ENCODE results near the gene RAB25.

RAB25 gene

GRCh38 chr1:156081180-156081916 lies 20.4 kb downstream of the RAB25 start:
- peak; percentile 58 for DNase-seq

- peak; percentile 82 for DNase-seq
These were observed 21.0 kb downstream of the RAB25 start for GRCh38 chr1:156081917-156082308.

DNA sequence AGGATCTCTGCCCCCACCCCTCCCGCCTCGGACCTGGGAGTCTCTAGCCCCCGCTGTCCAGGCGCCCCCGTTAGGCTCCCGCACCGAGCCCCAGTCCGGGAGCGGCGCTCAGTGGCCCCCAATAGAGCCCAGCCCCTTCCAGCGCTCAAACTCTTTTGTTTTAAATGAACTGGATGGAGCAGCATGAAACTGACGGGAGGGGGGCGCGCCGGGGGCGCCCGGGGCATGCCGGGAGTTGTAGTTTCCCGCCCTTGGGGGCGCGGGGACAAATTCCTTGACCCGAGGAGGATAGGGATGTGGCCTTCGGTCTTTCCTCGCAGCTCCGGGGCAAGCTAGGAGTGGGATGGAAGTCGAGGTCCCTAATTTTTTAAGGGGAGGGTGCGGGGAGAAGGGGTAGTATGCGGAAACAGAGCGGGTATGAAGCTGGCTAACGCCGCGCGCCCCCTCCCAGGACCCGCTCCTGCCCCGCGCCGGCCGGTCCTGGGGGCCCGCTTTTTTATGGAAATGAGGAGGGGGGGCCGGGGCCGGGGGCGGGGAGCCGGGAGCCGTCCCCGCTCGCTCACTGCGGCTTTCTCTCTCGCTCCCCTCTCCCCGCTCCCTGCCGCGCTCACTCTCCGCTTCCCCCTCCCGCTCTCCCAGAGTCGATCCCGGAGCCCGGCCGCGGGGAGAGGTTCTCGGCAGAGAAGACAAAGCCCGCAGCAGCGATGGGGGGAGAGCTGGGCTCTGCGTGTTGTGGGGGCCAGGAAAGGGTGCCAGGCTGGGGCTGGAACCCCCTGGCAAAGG lies 21.5 kb downstream of the RAB25 start, which contains the start of gene MEX3A:
MEX3A (minus strand) TSS at position 157 of the 783 bp plus-strand sequence. CDS start 467 bp downstream, outside the sequence.
- peak; percentile 96 for DNase-seq

GRCh38 chr1:156083800-156084790 lies 23.1 kb downstream of the RAB25 start:
- peak; percentile 79 for DNase-seq

- no peak for DNase-seq
These were observed 25.3 kb downstream of the RAB25 start for GRCh38 chr1:156086256-156086662.

- peak; percentile 99 for DNase-seq
These were observed 28.7 kb downstream of the RAB25 start for GRCh38 chr1:156089704-156090103.

DNA sequence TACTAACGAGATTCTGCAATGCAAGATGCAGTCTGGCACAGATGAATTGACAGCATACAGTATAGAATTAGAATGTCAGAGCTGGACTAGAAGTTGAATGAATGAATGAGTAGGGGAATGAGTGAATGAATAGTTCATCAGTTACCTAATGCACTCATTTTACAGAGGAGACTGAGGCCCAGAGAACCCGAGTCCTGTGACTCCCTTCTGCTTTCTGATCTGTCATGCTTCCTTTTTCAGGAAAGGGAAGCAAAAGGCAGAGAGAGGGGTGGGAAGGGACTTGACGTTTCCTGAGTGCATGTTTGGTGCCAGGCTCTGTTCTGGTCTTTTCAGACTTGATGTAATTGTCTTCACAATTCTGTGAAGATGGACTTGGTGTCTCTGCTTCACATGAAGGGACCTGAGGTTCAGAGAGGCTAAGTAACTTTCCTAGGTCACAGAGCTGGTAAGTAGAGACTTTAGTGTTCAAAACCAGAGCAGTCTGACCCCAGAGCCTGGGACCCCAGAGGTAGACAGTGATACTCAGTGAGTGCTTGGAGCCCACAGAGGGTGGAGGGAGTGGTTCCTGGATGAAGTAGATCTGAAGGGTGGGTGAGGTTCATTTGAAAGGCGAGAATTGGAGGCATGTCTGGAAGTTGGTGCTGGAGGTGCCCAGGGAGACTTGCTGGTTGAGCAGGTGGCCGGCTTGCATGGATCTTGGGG lies 29.3 kb downstream of the RAB25 start:
- peak; percentile 70 for DNase-seq

- peak; percentile 97 for DNase-seq
These were observed 29.9 kb downstream of the RAB25 start for GRCh38 chr1:156090840-156091188.

DNA sequence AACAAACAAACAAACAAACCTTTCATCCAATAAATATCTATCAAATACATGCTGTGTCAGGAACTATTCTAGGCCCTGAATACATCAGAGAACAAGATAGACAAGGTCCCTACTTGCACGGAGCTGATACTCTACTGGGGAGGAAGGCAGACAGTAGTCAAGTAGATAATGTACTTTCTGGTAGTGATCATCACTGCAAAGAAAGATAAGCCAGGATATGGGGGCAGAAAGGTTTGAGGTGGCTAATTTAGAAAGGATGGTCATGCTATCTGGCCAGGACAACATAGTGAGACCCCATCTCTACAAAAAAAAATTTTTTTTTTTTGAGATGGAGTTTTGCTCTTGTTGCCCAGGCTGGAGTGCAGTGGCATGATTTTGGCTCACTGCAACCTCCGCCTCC lies 30.6 kb downstream of the RAB25 start:
- DNase-seq: no peak

DNA sequence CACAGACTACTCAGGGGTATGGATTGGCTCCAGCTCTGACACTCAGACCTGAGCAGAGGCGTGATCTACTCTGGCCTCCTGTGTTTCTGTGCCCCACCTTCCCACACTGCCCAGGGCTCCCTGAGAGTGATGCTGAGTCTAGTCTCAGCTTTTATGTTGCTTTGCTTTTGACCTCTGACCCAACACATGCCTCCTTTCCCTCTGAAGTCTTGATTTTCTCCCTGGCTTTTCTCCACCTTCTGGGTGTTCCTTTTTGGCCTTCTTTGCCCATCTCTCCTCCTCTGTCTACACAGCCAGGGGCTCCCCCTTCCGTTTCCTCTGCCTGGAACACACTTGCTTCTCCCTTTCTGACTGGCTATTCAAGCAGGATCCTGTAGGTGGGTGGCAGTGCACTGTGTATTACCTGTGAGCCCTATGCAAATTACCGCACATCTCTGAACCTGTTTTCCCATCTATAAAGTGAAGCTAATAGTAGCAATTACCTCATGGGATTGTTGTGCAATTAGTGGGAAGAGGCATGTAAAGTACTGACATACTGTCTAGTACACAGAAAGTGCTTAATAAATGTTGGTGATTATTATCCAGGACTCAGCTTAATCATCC lies 35.0 kb downstream of the RAB25 start:
- DNase-seq: no peak

DNA sequence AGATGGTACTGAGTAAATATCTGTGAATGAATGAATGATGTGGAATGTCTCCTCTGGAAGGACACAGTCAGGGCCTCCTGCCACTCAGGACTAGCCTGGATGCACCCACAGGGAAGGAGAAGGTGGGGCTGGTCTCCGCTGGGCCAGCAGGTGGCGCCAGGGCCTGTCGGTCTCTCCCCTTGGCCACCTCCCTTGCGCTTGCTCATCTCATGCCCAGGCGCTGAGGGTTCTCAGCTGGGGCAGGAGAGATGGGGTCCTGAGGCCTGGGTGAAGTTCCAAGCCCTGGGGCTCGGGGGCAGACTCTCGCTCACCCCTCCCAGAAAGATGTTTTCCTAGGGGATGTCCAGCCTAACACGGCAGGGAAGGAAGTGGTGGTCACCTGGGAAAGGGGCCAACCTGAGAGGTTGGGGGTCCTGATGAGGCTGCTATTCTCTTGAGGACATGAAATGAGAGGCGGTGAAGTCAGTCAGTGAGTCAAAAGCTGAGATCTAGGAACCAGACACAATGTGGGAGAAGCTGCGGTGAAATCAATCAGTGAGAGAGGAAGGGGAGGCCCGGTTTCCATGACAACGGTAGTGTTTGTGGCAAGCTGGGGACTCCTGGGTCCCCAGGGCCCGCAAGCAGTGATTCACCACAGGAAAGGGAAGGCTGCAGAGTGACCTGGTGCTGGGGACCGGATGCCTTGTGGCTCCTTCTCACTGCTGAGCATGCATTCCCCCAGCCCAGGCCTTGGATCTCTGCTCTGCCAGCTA lies 35.9 kb downstream of the RAB25 start:
- peak; percentile 93 for DNase-seq

DNA sequence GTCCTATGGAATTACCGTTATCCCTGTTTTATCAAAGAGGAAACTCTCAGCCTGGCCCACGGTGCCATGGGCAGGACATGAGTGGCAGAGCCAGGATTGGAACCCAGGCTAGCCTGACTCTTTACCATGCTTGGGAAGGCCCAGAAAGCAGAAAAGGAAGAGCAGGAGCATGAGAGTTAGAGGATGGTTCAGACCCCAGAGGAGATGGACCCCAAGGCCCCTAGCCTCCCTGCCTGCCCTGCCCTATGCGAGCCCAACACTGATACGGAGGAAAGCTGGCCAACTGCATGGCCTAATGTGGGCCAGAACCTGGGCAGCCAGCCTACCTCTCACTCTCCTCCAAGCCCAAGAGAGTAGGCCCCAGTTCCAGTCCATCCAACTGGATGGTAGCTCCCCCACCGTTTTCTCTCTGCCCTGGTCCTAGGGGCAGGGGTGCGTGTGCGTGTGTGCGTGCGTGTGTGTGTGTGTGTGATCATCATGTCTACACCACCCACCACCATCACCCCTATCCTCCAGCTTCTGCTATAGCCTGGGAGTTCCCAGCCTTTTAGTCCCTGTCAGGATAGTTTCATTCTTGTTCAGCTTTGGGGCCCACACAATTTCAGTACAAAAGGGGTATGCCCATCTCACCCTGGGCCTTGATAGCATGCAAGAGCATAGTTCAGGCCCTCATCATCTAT lies 36.7 kb downstream of the RAB25 start:
- DNase-seq: no peak

DNA sequence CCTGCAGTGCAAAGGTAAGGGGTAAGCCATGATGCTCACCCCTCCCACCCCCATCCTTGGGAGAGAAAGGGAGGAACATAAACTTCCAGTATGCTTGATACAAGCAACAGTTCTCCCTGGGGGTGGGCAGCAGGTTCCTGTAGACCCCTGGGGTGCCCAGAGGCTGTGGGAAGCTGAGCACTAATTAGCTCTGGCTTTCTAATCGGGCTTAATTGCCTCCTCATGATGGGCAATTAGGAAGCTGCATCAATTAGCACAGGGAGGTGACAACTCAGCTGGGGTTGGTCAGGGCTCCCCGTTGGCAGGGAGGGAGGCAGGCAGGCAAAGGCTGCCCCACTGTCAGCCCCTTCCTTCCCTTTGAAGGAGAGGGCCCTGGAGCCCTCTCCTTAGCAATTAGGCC lies 37.8 kb downstream of the RAB25 start:
- DNase-seq: no peak

DNA sequence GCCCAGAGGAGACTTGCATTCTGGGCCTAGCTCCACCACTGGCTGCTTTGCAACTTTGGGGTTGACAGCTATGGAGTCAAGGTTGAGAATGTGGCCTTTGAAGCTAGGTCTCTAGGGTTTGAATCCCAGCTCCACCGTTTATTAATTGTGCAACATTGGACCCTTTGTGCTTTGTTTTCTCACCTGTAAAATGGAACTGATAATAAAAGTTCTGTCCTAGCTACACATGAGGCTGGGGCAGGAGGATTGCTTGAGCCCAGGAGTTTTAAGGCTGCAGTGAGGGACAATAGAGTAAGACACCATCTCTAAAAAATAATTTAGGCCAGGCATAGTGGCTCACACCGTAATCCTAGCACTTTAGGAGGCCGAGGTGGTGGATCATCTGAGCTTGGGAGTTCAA lies 38.3 kb downstream of the RAB25 start:
- DNase-seq: no peak

GRCh38 chr1:156100205-156100995 lies 39.4 kb downstream of the RAB25 start:
- no peak for DNase-seq

- DNase-seq: no peak
These were observed 40.9 kb downstream of the RAB25 start for GRCh38 chr1:156101880-156102279.

- no peak for DNase-seq
These were observed 41.9 kb downstream of the RAB25 start for GRCh38 chr1:156102633-156103511.

DNA sequence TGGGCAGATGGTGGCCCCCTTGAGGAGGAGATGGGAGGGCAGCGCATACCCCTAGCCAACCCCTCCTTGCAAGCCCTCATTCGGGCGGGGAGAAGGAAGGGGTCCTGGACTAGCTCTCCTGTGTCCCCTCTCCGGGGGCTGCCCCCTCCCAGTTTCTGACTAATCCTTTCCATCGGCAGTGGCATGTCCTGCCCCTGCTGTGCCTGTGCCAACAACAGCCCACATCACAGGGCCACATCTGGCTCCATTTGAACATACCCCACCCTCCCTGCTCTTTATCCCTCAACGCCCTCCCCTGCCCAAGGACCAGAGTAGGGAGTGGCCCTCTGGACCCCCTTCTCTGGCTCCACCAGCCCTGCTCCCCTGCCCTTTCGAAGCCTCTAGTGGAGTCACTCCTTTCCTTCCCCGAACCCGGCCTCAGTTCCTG lies 42.6 kb downstream of the RAB25 start:
- no peak for DNase-seq
